ENCODE measurements around the gene RPL27. TPM values are rescaled to one million over a fixed set of nuclear protein-coding genes. Genes with fewer than 3 reads are reported as not detected.
A peak's percentile ranks its signal among the peaks of the same experiment; 100 is the strongest.

The RPL27 gene
- total and polyA plus RNA-seq, 2 of the 13 experiments (the other 11 are each of a cell fraction or from before 2014, with no cell fraction given), result 1,585 to 5,840 TPM

GRCh38 chr17:43006639-43007551, 8.7 kb downstream of the RPL27 start, which contains the start of gene IFI35 (continued):
- TF ChIP-seq PITX1 (CRISPR knock-in tag; IDR thresholded peaks at IDR 0.05) (no peak; the same call in 1 of the 2 replicates), TRIM24 (CRISPR knock-in tag; IDR thresholded peaks at IDR 0.05) (no peak), ZBTB43 (CRISPR knock-in tag; conservative IDR thresholded peaks at IDR 0.05) (no peak), GRHL1 (CRISPR knock-in tag; conservative IDR thresholded peaks at IDR 0.05) (no peak), PHF20 (CRISPR knock-in tag; IDR thresholded peaks at IDR 0.05) (no peak), HINFP (CRISPR knock-in tag; IDR thresholded peaks at IDR 0.05; ENCODE audit: low read depth) (no peak), BRD4 (CRISPR knock-in tag; IDR thresholded peaks at IDR 0.05) (no peak), KLF16 (CRISPR knock-in tag; IDR thresholded peaks at IDR 0.05) (peak in 1 of 2 experiments; percentile 41; a peak in 2 of 4 replicates), MATR3 (CRISPR knock-in tag; IDR thresholded peaks at IDR 0.05) (no peak), RXRA (CRISPR knock-in tag; IDR thresholded peaks at IDR 0.05) (peak; percentile 39; the same call in 1 of the 2 replicates), NFYB (CRISPR knock-in tag; IDR thresholded peaks at IDR 0.05) (no peak), ZKSCAN1 (IDR thresholded peaks at IDR 0.05; ENCODE audit: low read length) (no peak), SPEN (CRISPR knock-in tag; IDR thresholded peaks at IDR 0.05; ENCODE audit: low read depth) (peak; percentile 48), ISX (CRISPR knock-in tag; conservative IDR thresholded peaks at IDR 0.05) (no peak), MZF1 (CRISPR knock-in tag; IDR thresholded peaks at IDR 0.05; ENCODE audit: borderline replicate concordance) (no peak), ZNF646 (CRISPR knock-in tag; IDR thresholded peaks at IDR 0.05) (no peak; the same call in 1 of the 2 replicates), ZNF749 (CRISPR knock-in tag; IDR thresholded peaks at IDR 0.05; ENCODE audit: borderline replicate concordance) (no peak), ELF3 (CRISPR knock-in tag; IDR thresholded peaks at IDR 0.05) (peak; percentile 93), WIZ (CRISPR knock-in tag; IDR thresholded peaks at IDR 0.05) (peak; percentile 86; the same call in 1 of the 2 replicates)

Data from HepG2 (cell line).